CD4-positive, alpha-beta memory T cell (primary cell): ENCODE measurements around the gene ZNF133. TPM values are rescaled to one million over a fixed set of nuclear protein-coding genes. Genes with fewer than 3 reads are reported as not detected.

Experiments
- CTCF ChIA-PET: fragments of 350-600 bp; sonication (Branson Sonifier 250); formaldehyde crosslinking; loops from one replicate; lab custom pipeline; 2021; ENCODE audit warnings: inconsistent platforms; ENCODE audit not compliant: partially characterized antibody; lab: Charles Lee
- POLR2A ChIA-PET: fragments of 350-600 bp; sonication (Branson Sonifier 250); formaldehyde crosslinking; loops from one replicate; lab custom pipeline; 2021; ENCODE audit not compliant: partially characterized antibody; lab: Charles Lee
- DNase-seq, 5 donors: peaks; one replicate each; pipeline versions ENCODE4 v3.0.0 to v3.0.0-alpha.2; 2020 to 2022; ENCODE audit warnings: mixed read lengths in 1 of 5
- H3K27ac ChIP-seq: one replicate; pipeline ENCODE4 v1.7.0; 2013; ENCODE audit warnings: low read depth, low read length
- H3K27me3 ChIP-seq: 2 replicates; pipeline ENCODE4 v1.7.0; 2013; ENCODE audit warnings: mild to moderate bottlenecking, low read length, moderate library complexity; ENCODE audit not compliant: insufficient read depth
- H3K36me3 ChIP-seq: 2 replicates; pipeline ENCODE4 v1.7.0; 2013; ENCODE audit warnings: mild to moderate bottlenecking, low read length, moderate library complexity; ENCODE audit not compliant: insufficient read depth
- H3K4me1 ChIP-seq: 2 replicates; pipeline ENCODE4 v1.7.0; 2013; ENCODE audit warnings: mild to moderate bottlenecking, low read length, moderate library complexity; ENCODE audit not compliant: insufficient read depth
- H3K4me3 ChIP-seq, 2 donors: one replicate each; pipeline ENCODE4 v1.7.0; 2013; ENCODE audit warnings: low read length in 2 of 2, mild to moderate bottlenecking in 1 of 2
- H3K9me3 ChIP-seq, 2 donors: one replicate each; pipeline ENCODE4 v1.7.0; 2013; ENCODE audit warnings: low read length in 2 of 2, control low read depth in 1 of 2; ENCODE audit not compliant: control insufficient read depth in 1 of 2
- H3K27ac Mint-ChIP-seq, 7 donors: one replicate each; pipeline ENCODE4 v1.8.0; 2020 to 2021; ENCODE audit warnings: mixed read lengths in 7 of 7, mild to moderate bottlenecking in 6 of 7, inconsistent platforms in 3 of 7, moderate library complexity in 3 of 7
- H3K27me3 Mint-ChIP-seq, 2 donors: one replicate each; pipeline ENCODE4 v1.8.0; 2020 to 2021; ENCODE audit warnings: mixed read lengths in 2 of 2
- H3K36me3 Mint-ChIP-seq, 2 donors: one replicate each; pipeline ENCODE4 v1.8.0; 2020 to 2021; ENCODE audit warnings: mixed read lengths in 2 of 2, inconsistent platforms in 1 of 2, mild to moderate bottlenecking in 1 of 2
- H3K4me1 Mint-ChIP-seq, 4 donors: one replicate each; pipeline ENCODE4 v1.8.0; 2020 to 2021; ENCODE audit warnings: mixed read lengths in 4 of 4, mild to moderate bottlenecking in 1 of 4
- H3K4me3 Mint-ChIP-seq, 8 donors: one replicate each; pipeline ENCODE4 v1.8.0; 2020 to 2021; ENCODE audit warnings: mixed read lengths in 8 of 8, mild to moderate bottlenecking in 7 of 8, moderate library complexity in 6 of 8, inconsistent platforms in 3 of 8
- H3K9me3 Mint-ChIP-seq, 8 donors: one replicate each; pipeline ENCODE4 v1.8.0; 2020 to 2021; ENCODE audit warnings: mixed read lengths in 8 of 8, mild to moderate bottlenecking in 5 of 8, inconsistent platforms in 3 of 8, moderate library complexity in 1 of 8
- intact Hi-C: fragments of 100-400 bp; cut with micrococcal nuclease; formaldehyde crosslinking; loops from one replicate; pipeline ENCODE4 v1.15.1; 2023
- polyA plus RNA-seq, 2 donors: library from polyadenylated mRNA; unstranded; fragments of 300-500 nt; fragmentation: Illumina TruSeq; gene quantifications; one replicate each; pipeline ENCODE4 v1.2.3, GENCODE V29; 2021
- total RNA-seq, 2 experiments: library from RNA; stranded (reverse); gene quantifications; one replicate each; pipeline ENCODE4 v1.2.3, GENCODE V29; 2021

ZNF133 gene
- total and polyA plus RNA-seq, 4 experiments from 2014 or later = 4.0 to 11.8 (median 8.9) TPM

GRCh38 chr20:18284805-18285533, 3.4 kb upstream of the ZNF133 start:
- Histone ChIP-seq H3K9me3 (no peaks in the 10 kb centered on the region), H3K4me3 (no peak overlapping the region), H3K4me1 (peaks cover 19% of the 10 kb centered on the region), H3K27ac (no peak overlapping the region), H3K36me3 (no peaks in the 10 kb centered on the region), H3K27me3 (peaks cover 33% of the 10 kb centered on the region)
- POLR2A ChIA-PET = interaction anchor here (4.2 kb wide), 1 partner anchor 148 kb away, joined by 64 read pairs; the partner anchor contains the start of genes KAT14 and PET117
- no peak for DNase-seq
- Mint-ChIP-seq H3K27me3 (peaks cover 21 to 35% of the 10 kb centered on the region in 2 donors), H3K9me3 (peaks cover 4 to 25% (median 20%) of the 10 kb centered on the region in 8 donors), H3K36me3 (peaks cover 5 to 14% of the 10 kb centered on the region in 2 donors), H3K4me3 (peak overlapping the region in 1 of 8 donors; percentile 55), H3K4me1 (peaks cover 10 to 22% (median 16%) of the 10 kb centered on the region in 4 donors), H3K27ac (peak overlapping the region in 1 of 7 donors; percentile 55)
- intact Hi-C loops = loop anchor here (5.0 to 10.0 kb wide), 2 partner anchors 302 to 1710 kb away; partner anchors contain the start of genes DTD1 and KIF16B
- CTCF ChIA-PET = no interaction called here

GRCh38 chr20:18287546-18287914, 797 bp upstream of the ZNF133 start:
- Mint-ChIP-seq H3K36me3 (peaks cover 23 to 27% of the 10 kb centered on the region in 2 donors), H3K4me1 (peaks cover 19 to 34% (median 25%) of the 10 kb centered on the region in 4 donors), H3K4me3 (peak overlapping the region; percentile 92 to 99 (median 98)), H3K27me3 (peaks cover 13 to 25% of the 10 kb centered on the region in 2 donors), H3K9me3 (peaks cover 4 to 25% (median 20%) of the 10 kb centered on the region in 8 donors), H3K27ac (peak overlapping the region; percentile 98 to 100 (median 100))
- DNase-seq = no peak
- CTCF ChIA-PET = interaction anchor here (1.0 to 3.3 kb wide), 6 partner anchors 8 to 782 kb away, joined by 3 to 22 read pairs (median 4); partner anchors contain the start of gene RRBP1
- Histone ChIP-seq H3K27ac (peak overlapping the region; percentile 95), H3K9me3 (no peaks in the 10 kb centered on the region), H3K27me3 (peaks cover 14% of the 10 kb centered on the region), H3K36me3 (no peaks in the 10 kb centered on the region), H3K4me1 (peaks cover 19% of the 10 kb centered on the region), H3K4me3 (peak overlapping the region; percentile 87 to 99)
- intact Hi-C loops = loop anchor here (5.0 to 10.0 kb wide), 2 partner anchors 300 to 1713 kb away; partner anchors contain the start of genes DTD1 and KIF16B
- POLR2A ChIA-PET = interaction anchor here (0.9 to 4.2 kb wide), 12 partner anchors 19 to 1765 kb away, joined by 4 to 64 read pairs (median 8); partner anchors contain the start of genes CFAP61, CRNKL1, DZANK1 and KAT14

GRCh38 chr20:18288749-18289267, 481 bp downstream of the ZNF133 start:
- Mint-ChIP-seq H3K36me3 (peaks cover 30% of the 10 kb centered on the region in 2 donors), H3K27me3 (peaks cover 8 to 16% of the 10 kb centered on the region in 2 donors), H3K4me1 (peaks cover 19 to 34% (median 25%) of the 10 kb centered on the region in 4 donors), H3K4me3 (peak overlapping the region; percentile 92 to 99 (median 98)), H3K27ac (peak overlapping the region; percentile 98 to 100 (median 100)), H3K9me3 (peaks cover 4 to 25% (median 20%) of the 10 kb centered on the region in 8 donors)
- Histone ChIP-seq H3K4me3 (peak overlapping the region; percentile 87 to 99), H3K9me3 (no peaks in the 10 kb centered on the region), H3K36me3 (no peaks in the 10 kb centered on the region), H3K27me3 (peaks cover 5% of the 10 kb centered on the region), H3K27ac (peak overlapping the region; percentile 95), H3K4me1 (peaks cover 19% of the 10 kb centered on the region)
- intact Hi-C loops = loop anchor here (1.0 to 10.0 kb wide), 9 partner anchors 178 to 1714 kb away; partner anchors contain the start of genes DTD1, DZANK1, KIF16B and MGME1
- POLR2A ChIA-PET = interaction anchor here (0.7 to 4.2 kb wide), 19 partner anchors 18 to 1764 kb away, joined by 3 to 64 read pairs (median 4); partner anchors contain the start of genes CFAP61, CRNKL1, DZANK1 and KAT14
- no peak for DNase-seq
- CTCF ChIA-PET = interaction anchor here (0.8 to 3.3 kb wide), 7 partner anchors 9 to 606 kb away, joined by 3 to 22 read pairs (median 4); partner anchors contain the start of genes RRBP1 and SEC23B

DNA sequence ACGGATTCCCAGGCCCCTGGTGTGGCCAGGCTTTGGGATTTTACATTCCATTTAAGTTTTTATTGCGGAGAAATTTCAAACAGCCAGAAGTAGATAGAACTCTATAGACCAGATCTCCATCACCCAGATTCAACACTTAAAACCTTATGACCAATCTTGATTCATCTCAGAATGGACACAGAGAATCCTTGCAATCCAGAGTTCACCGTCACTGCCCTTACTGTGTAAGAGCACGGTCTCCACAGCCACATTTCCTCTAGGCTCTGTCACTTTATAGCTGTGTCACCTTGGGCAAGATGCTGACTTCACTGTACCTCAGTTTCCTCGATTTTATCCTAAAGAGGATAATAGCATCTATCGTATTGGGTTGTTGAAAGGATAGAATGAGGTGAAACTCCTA, 979 bp downstream of the ZNF133 start:
- Histone ChIP-seq H3K36me3 (no peaks in the 10 kb centered on the region), H3K27ac (no peak overlapping the region), H3K9me3 (no peaks in the 10 kb centered on the region), H3K4me3 (peak overlapping the region in 1 of 2 donors; percentile 99), H3K4me1 (peaks cover 19% of the 10 kb centered on the region), H3K27me3 (no peaks in the 10 kb centered on the region)
- peaks cover 33 to 35% of the 10 kb centered on the region in 2 donors for H3K36me3 Mint-ChIP-seq
- ChIA-PET POLR2A (interaction anchor here (1.1 to 4.2 kb wide), 6 partner anchors 152 to 1763 kb away, joined by 3 to 64 read pairs (median 14); partner anchors contain the start of genes CFAP61, CRNKL1, KAT14 and PET117), CTCF (interaction anchor here (1.7 kb wide), 1 partner anchor 505 kb away, joined by 4 read pairs; no protein-coding TSS in a partner anchor)
- H3K9me3 Mint-ChIP-seq = peaks cover 4 to 22% (median 17%) of the 10 kb centered on the region in 8 donors
- H3K27ac Mint-ChIP-seq = peak overlapping the region; percentile 87 to 100 (median 100)
- H3K27me3 Mint-ChIP-seq = peaks cover 6 to 11% of the 10 kb centered on the region in 2 donors
- DNase-seq = no peak
- intact Hi-C loops = loop anchor here (2.0 to 10.0 kb wide), 3 partner anchors 298 to 1715 kb away; partner anchors contain the start of genes DTD1 and KIF16B
- peak overlapping the region; percentile 92 to 99 (median 98) for H3K4me3 Mint-ChIP-seq
- peaks cover 19 to 34% (median 26%) of the 10 kb centered on the region in 4 donors for H3K4me1 Mint-ChIP-seq

DNA sequence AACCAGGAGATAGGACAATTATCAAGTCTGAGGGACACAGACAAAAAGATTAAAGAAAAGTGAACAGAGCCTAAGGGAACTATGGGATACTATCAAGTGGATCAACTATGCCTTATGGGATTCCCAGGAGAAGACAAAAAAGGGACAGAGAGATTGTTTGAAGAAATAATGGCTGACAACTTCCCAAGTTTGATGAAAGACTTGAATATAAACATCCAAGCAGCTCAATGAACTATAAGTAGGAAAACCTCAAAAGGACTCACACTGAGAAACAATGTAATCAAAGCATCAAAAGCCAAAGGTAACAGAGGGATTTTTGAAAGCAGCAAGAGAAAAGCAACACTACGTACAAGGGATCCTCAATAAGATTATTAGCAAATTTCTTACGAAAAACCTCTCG, 11.0 kb downstream of the ZNF133 start:
- Mint-ChIP-seq H3K36me3 (peaks cover 25 to 39% of the 10 kb centered on the region in 2 donors), H3K4me3 (no peak overlapping the region), H3K27me3 (no peaks in the 10 kb centered on the region)

GRCh38 chr20:18304618-18305017, 16.3 kb downstream of the ZNF133 start:
- intact Hi-C loops = no loop called here
- H3K4me1 Mint-ChIP-seq = peaks cover 0 to 1% (median under 1%) of the 10 kb centered on the region in 4 donors
- no peak overlapping the region for H3K4me3 ChIP-seq
- ChIA-PET POLR2A (no interaction called here), CTCF (no interaction called here)
- H3K27ac ChIP-seq = no peak overlapping the region
- H3K9me3 ChIP-seq = no peaks in the 10 kb centered on the region
- no peaks in the 10 kb centered on the region for H3K27me3 Mint-ChIP-seq
- H3K27ac Mint-ChIP-seq = no peak overlapping the region
- peaks cover 19 to 39% of the 10 kb centered on the region in 2 donors for H3K36me3 Mint-ChIP-seq
- H3K4me3 Mint-ChIP-seq = no peak overlapping the region
- H3K4me1 ChIP-seq = no peaks in the 10 kb centered on the region
- DNase-seq = no peak
- H3K9me3 Mint-ChIP-seq = peaks cover 0 to 1% (median 0%) of the 10 kb centered on the region in 8 donors
- no peaks in the 10 kb centered on the region for H3K27me3 ChIP-seq
- no peaks in the 10 kb centered on the region for H3K36me3 ChIP-seq

More for the DNA sequence above, 11.0 kb downstream of the ZNF133 start:
- intact Hi-C loops = no loop called here
- Mint-ChIP-seq H3K9me3 (no peaks in the 10 kb centered on the region), H3K4me1 (peaks cover 0 to 5% (median 0%) of the 10 kb centered on the region in 4 donors), H3K27ac (peak overlapping the region in 1 of 7 donors; percentile 70)
- Histone ChIP-seq H3K27me3 (no peaks in the 10 kb centered on the region), H3K9me3 (no peaks in the 10 kb centered on the region), H3K27ac (no peak overlapping the region), H3K36me3 (no peaks in the 10 kb centered on the region), H3K4me1 (no peaks in the 10 kb centered on the region), H3K4me3 (no peak overlapping the region)
- no peak for DNase-seq
- ChIA-PET CTCF (interaction anchor here (0.9 kb wide), 1 partner anchor 11 kb away, joined by 3 read pairs; the partner anchor contains the start of gene ZNF133), POLR2A (no interaction called here)
